B cell (primary cell): ENCODE measurements around the gene IL11. TPM values are rescaled to one million over a fixed set of nuclear protein-coding genes. Genes with fewer than 3 reads are reported as not detected.

Experiments used
- ATAC-seq: fragments of 200-7000 bp; cut with Tn5 transposase; one replicate; pipeline ENCODE4 v1.10.0; 2021; ENCODE audit warnings: low read depth, mild to moderate bottlenecking, moderate number of reproducible peaks, moderate library complexity
- CTCF ChIA-PET: fragments of 350-600 bp; sonication (Branson Sonifier 250); formaldehyde crosslinking; loops from one replicate; lab custom pipeline; 2021; ENCODE audit warnings: antibody characterized with exemption, inconsistent platforms; lab: Charles Lee
- POLR2A ChIA-PET: fragments of 350-600 bp; sonication (Branson Sonifier 250); formaldehyde crosslinking; loops from one replicate; lab custom pipeline; 2021; ENCODE audit warnings: antibody characterized with exemption; lab: Charles Lee
- DNase-seq: peaks from one replicate; pipeline ENCODE4 v3.0.0; 2013
- H2AFZ ChIP-seq: 2 replicates; pipeline ENCODE4 v1.6.1; 2012; ENCODE audit warnings: mild to moderate bottlenecking, low read depth, low read length; ENCODE audit not compliant: insufficient read depth, poor library complexity, severe bottlenecking
- H3K27ac ChIP-seq, 2 donors: 1 replicate in 1 of 2; 2 replicates in 1 of 2; pipeline ENCODE4 v1.5.1; 2012 to 2013; ENCODE audit warnings: low read length in 2 of 2, mild to moderate bottlenecking in 2 of 2, moderate library complexity in 1 of 2
- H3K27me3 ChIP-seq, 4 experiments: fragments of 200-600 bp in 1 of 4; sonication (generic) in 1 of 4; replicated peaks in 1 of 4; 1 replicate in 2 of 4; 2 replicates in 2 of 4; pipeline versions ENCODE4 v1.6.1 to v1.7.0; 2013 to 2016; ENCODE audit warnings: low read length in 3 of 4, mild to moderate bottlenecking in 2 of 4, mixed read lengths in 1 of 4, moderate library complexity in 1 of 4; ENCODE audit not compliant: insufficient read depth in 4 of 4, control insufficient read depth in 3 of 4; ENCODE audit errors: control extremely low read depth in 1 of 4
- H3K36me3 ChIP-seq, 2 experiments: replicated peaks in 1 of 2; 1 replicate in 1 of 2; 2 replicates in 1 of 2; pipeline versions ENCODE4 v1.6.1 to v1.7.1; 2013; ENCODE audit warnings: low read length in 1 of 2; ENCODE audit not compliant: insufficient read depth in 2 of 2, control insufficient read depth in 1 of 2; ENCODE audit errors: control extremely low read depth in 1 of 2, extremely low read depth in 1 of 2
- H3K4me1 ChIP-seq, 2 donors: fragments of 200-600 bp in 1 of 2; sonication (generic) in 1 of 2; 1 replicate in 1 of 2; 2 replicates in 1 of 2; pipeline versions ENCODE4 v1.5.1 to v1.6.1; 2013 to 2017; ENCODE audit warnings: low read length in 2 of 2; ENCODE audit not compliant: control insufficient read depth in 2 of 2, insufficient read depth in 2 of 2
- H3K4me2 ChIP-seq: replicated peaks from 2 replicates; pipeline ENCODE3; 2012; ENCODE audit warnings: mild to moderate bottlenecking, low read depth, low read length; ENCODE audit not compliant: poor library complexity, severe bottlenecking
- H3K4me3 ChIP-seq, 5 experiments: fragments of 200-600 bp in 1 of 5; sonication (generic) in 1 of 5; 1 replicate in 3 of 5; 2 replicates in 2 of 5; pipeline versions ENCODE4 v1.5.1 to v1.7.0; 2011 to 2016; ENCODE audit warnings: low read length in 4 of 5, mild to moderate bottlenecking in 4 of 5, low read depth in 2 of 5, control low read depth in 1 of 5, moderate library complexity in 1 of 5; ENCODE audit not compliant: insufficient read depth in 1 of 5; ENCODE audit errors: control extremely low read depth in 1 of 5, extremely low read depth in 1 of 5
- H3K79me2 ChIP-seq: fragments of 200-600 bp; sonication (generic); one replicate; pipeline ENCODE4 v1.6.0; 2016; ENCODE audit warnings: low read length; ENCODE audit not compliant: control insufficient read depth, insufficient read depth
- H3K9ac ChIP-seq: fragments of 200-600 bp; sonication (generic); 2 replicates; pipeline ENCODE4 v1.6.1; 2017; ENCODE audit warnings: mild to moderate bottlenecking, low read length, moderate library complexity
- H3K9me3 ChIP-seq, 3 donors: one replicate each; pipeline versions ENCODE4 v1.6.1 to v1.7.1; 2013; ENCODE audit warnings: low read length in 2 of 3; ENCODE audit not compliant: control insufficient read depth in 2 of 3, insufficient read depth in 1 of 3; ENCODE audit errors: control extremely low read depth in 1 of 3
- H4K20me1 ChIP-seq: 2 replicates; pipeline ENCODE4 v1.6.0; 2012; ENCODE audit warnings: mild to moderate bottlenecking, low read length; ENCODE audit not compliant: insufficient read depth, control insufficient read depth, poor library complexity, severe bottlenecking
- H3K27ac Mint-ChIP-seq: one replicate; pipeline ENCODE4 v1.8.0; 2021; ENCODE audit warnings: mixed read lengths
- H3K27me3 Mint-ChIP-seq: one replicate; pipeline ENCODE4 v1.8.0; 2021; ENCODE audit warnings: mixed read lengths
- H3K4me1 Mint-ChIP-seq: one replicate; pipeline ENCODE4 v1.8.0; 2021; ENCODE audit warnings: mixed read lengths
- H3K4me3 Mint-ChIP-seq: one replicate; pipeline ENCODE4 v1.8.0; 2021; ENCODE audit warnings: mixed read lengths
- H3K9me3 Mint-ChIP-seq: one replicate; pipeline ENCODE4 v1.8.0; 2022; ENCODE audit warnings: mixed read lengths; ENCODE audit not compliant: insufficient read depth
- CTCF ChIP-seq: fragments of 200-600 bp; IDR thresholded peaks from one replicate; pipeline ENCODE4 v1.8.0; 2022; ENCODE audit warnings: antibody characterized with exemption, mild to moderate bottlenecking
- EZH2 ChIP-seq: IDR thresholded peaks from 2 replicates; pipeline ENCODE4 v1.6.1; 2012; ENCODE audit warnings: borderline replicate concordance, low read depth, mild to moderate bottlenecking, moderate library complexity, low read length; ENCODE audit not compliant: insufficient read depth, poor library complexity, severe bottlenecking
- WGBS: methylation state at CpG from one replicate; pipeline ENCODE4 v1.1.5; 2013; ENCODE audit warnings: missing lambda C conversion rate; ENCODE audit not compliant: insufficient coverage; 5-methylcytosine and 5-hydroxymethylcytosine counted together
- intact Hi-C: fragments of 100-400 bp; cut with micrococcal nuclease; formaldehyde crosslinking; loops from one replicate; pipeline ENCODE4 v1.10.0; 2022
- polyA plus RNA-seq: library from polyadenylated mRNA; depleted of rRNA; stranded (reverse); fragments of >200 nt; gene quantifications from 2 replicates; pipeline ENCODE4 v1.2.3, GENCODE V29; 2012
- total RNA-seq, 2 donors: library from RNA; stranded (reverse); fragments of 120-200 nt in 1 of 2; gene quantifications; 1 replicate in 1 of 2; 2 replicates in 1 of 2; pipeline versions ENCODE4 v1.2.3 to v1.2.4, GENCODE V29; 2013 to 2022

Gene IL11
- total and polyA plus RNA-seq, 2 donors (not counting 1 experiment from before 2014, with no cell fraction given): not detected

- H3K27ac ChIP-seq: no peak overlapping the region
- intact Hi-C loops: no loop called here
- no peaks in the 10 kb centered on the region for H3K79me2 ChIP-seq
- Mint-ChIP-seq H3K4me1 (peaks cover 9% of the 10 kb centered on the region), H3K9me3 (no peaks in the 10 kb centered on the region), H3K27me3 (peaks cover 34% of the 10 kb centered on the region), H3K27ac (no peak overlapping the region), H3K4me3 (no peak overlapping the region)
- peaks cover 0 to 24% (median 0%) of the 10 kb centered on the region in 3 donors for H3K9me3 ChIP-seq
- CTCF ChIA-PET: interaction anchor here (1.0 kb wide), 1 partner anchor 231 kb away, joined by 3 read pairs; no protein-coding TSS in a partner anchor
- peaks cover 0 to 82% (median 36%) of the 10 kb centered on the region in 4 experiments for H3K27me3 ChIP-seq
- DNase-seq: no peak
- no peak for ATAC-seq
- TF ChIP-seq EZH2 (no peak), CTCF (no peak)
- 44% methylated on average over 22 of the region's 24 CpGs for WGBS
- H3K9ac ChIP-seq: no peak overlapping the region
- H3K36me3 ChIP-seq: no peaks in the 10 kb centered on the region
- H4K20me1 ChIP-seq: no peaks in the 10 kb centered on the region
- no peak overlapping the region for H3K4me3 ChIP-seq
- H3K4me2 ChIP-seq: no peak overlapping the region
- H2AFZ ChIP-seq: no peak overlapping the region
- POLR2A ChIA-PET: no interaction called here
- peaks cover 15 to 17% of the 10 kb centered on the region in 2 donors for H3K4me1 ChIP-seq
These were observed 2.2 kb upstream of the IL11 start for GRCh38 chr19:55372316-55373081.

- POLR2A ChIA-PET: no interaction called here
- 6% methylated on average over 40 of the region's 59 CpGs for WGBS
These were observed 484 bp downstream of the IL11 start for GRCh38 chr19:55369653-55370304.

More at GRCh38 chr19:55369653-55370304, 484 bp downstream of the IL11 start:
- peaks cover 15 to 17% of the 10 kb centered on the region in 2 donors for H3K4me1 ChIP-seq
- H3K9ac ChIP-seq: peak overlapping the region; percentile 53
- CTCF ChIA-PET: no interaction called here
- H3K27ac ChIP-seq: no peak overlapping the region
- H3K4me2 ChIP-seq: peak overlapping the region; percentile 82
- intact Hi-C loops: no loop called here
- Mint-ChIP-seq H3K27ac (no peak overlapping the region), H3K27me3 (peaks cover 38% of the 10 kb centered on the region), H3K4me3 (peak overlapping the region; percentile 78), H3K9me3 (no peaks in the 10 kb centered on the region), H3K4me1 (peaks cover 9% of the 10 kb centered on the region)
- peak; percentile 52 for DNase-seq
- peaks cover 0 to 72% (median 27%) of the 10 kb centered on the region in 4 experiments for H3K27me3 ChIP-seq
- peak; percentile 47 for ATAC-seq
- peak overlapping the region; percentile 56 for H2AFZ ChIP-seq
- H3K36me3 ChIP-seq: no peaks in the 10 kb centered on the region
- TF ChIP-seq EZH2 (peak; percentile 100), CTCF (no peak)
- peaks cover 0 to 24% (median 0%) of the 10 kb centered on the region in 3 donors for H3K9me3 ChIP-seq
- H4K20me1 ChIP-seq: no peaks in the 10 kb centered on the region
- no peaks in the 10 kb centered on the region for H3K79me2 ChIP-seq
- H3K4me3 ChIP-seq: peak overlapping the region in 3 of 5 experiments; percentile 21 to 41 (median 26)
